Activated T-cell treated with anti-CD3 and anti-CD28 coated beads, Interleukin-2, amount 50 U/mL, for 1 hour (primary cell): ENCODE measurements around the gene CCDC126.
A peak's percentile ranks its signal among the peaks of the same experiment; 100 is the strongest.
"Not testable (repeated sequence)": the region's sequence is repeated elsewhere in the genome, so short reads cannot be mapped to it uniquely, and the experiment has no call there.

Experiments
- DNase-seq: peaks from one replicate; pipeline ENCODE4 v3.0.0-alpha.2; 2020

CCDC126 gene

DNA sequence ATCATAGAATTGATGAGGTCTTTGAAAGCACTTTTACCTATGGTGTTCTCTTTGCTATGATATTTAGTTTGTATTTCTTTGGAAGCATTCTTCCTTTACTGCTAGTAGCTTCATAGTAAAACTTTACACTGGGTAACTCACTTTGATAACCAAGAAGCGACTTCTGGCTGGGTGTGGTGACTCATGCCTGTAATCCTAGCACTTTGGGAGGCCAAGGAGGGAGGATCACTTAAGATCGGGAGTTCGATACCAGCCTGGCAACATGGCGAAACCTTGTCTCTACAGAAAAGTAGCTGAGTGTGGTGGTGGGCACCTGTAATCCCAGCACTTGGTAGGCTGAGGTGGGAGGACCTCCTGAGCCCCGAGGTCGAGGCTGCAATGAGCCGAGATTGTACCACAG is 36.2 kb downstream of the CCDC126 start:
- no peak for DNase-seq

DNA sequence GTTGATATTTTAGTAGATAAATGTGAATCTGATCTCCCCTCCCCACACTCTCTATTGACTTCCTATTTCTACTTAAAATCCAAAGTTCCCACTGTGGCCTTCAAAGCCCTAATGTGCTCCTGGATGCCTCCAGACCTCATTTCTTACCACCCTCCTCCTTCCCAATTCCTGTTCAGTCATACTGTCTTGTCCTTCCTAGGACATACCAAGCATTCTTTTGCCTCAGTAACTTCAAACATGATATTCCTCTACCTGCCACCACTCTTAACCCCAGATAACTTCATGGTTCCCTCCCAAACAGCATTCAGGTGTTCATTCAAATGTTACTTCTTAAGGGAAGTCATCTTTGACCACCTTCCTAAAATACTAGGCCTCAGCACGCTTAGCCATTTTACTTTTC is 48.6 kb downstream of the CCDC126 start:
- DNase-seq, result no peak

DNA sequence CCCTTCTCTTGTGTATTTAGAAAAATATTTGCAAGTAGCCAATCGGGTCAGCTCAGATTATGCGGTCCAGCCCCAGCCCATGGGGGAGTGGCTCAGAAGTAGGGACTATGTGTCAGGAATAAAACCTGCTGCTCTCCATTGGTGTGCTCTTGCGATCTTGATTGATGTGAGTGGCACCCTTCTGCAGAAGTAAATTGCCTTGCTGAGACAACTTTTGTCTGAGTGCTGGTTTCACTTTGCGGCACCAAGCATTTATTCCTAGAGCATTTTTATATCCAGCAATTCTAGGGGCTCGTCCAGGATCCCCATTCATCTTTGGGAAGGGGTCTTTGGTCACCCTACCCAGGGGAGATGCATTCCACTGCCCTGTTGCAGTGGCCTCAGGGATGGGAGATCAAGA is 56.8 kb downstream of the CCDC126 start:
- no peak for DNase-seq

DNA sequence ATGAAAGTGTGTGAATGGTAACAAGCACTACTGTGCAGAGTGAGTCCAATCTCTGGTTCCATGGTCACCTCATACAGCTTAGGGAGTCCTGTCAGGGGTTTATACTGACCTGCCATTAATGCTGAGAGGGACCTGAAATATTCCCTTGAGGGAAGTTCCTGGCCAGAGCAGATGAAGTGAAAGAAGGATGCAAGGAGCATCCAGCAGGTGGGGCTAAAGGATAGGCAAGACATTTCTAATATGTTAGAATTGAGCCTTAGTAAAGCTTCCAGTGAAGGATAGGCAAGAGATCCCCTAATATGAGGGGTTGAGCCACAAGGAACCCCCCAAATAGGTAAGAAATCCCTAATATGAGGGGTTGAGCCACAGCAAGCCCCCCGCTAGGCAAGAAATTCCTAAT is 57.3 kb downstream of the CCDC126 start:
- DNase-seq, result no peak

DNA sequence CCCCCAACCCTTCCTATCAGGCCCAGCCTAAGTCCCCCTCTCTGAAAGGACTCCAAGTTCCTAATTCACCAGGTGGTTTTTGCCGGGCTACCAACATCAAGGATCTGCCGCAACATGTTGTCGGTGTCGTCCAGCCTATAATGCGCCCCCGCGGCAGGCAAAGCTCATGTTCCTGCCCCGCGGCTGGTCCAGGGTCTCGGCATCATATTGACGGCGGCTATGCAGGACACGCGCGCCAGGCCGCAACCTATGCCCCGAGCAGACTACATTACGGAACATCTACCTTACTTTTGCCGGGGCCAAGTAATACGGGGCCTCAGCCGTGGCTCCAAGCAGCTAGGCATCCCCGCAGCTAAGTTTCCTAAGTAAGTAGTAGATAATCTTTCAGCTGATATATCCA is 58.3 kb downstream of the CCDC126 start:
- no peak for DNase-seq

DNA sequence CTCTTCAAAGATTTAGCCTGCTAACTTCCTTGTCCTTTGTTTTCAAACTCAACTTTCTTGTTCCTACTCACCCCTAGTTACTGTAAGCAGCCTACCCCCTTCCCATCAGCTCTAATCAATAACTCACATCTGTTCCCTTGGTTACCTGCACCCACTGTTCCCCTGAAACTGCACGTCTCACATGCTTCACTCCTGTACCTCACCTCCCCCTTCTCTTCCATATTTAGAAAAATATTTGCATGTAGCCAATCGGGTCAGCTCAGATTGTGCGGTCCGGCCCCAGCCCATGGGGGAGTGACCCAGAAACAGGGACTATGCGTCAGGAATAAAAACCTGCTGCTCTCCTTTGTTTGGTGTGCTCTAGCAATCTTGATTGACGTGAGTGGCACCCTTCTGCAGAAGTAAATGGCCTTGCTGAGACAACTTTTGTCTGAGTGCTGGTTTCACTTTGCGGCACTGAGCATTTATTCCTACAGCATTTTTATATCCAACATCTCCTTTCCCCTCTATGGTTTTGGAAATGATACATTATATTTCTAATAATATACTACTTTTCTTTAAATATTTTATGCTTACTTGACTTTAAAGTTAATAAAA is 61.7 kb downstream of the CCDC126 start:
- no peak for DNase-seq

DNA sequence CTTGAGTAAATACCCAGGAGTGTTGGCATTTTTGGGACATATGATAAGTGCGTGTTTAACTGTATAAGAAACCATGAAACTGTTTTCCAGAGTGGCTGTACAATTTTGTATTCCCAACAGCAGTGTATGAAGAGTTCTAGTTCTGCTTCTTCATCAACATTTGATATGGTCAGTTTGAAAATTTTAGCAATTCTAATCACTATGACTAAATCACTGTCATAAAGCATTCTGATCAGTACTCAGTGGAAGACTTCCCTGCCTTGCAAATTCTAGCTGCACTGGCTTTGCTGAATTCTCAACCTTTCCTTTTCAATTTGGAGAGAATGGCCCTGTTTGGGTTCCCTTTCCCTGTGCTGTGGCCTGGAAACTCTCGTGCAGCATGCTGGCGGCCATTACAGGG is 64.2 kb downstream of the CCDC126 start:
- DNase-seq, result no peak

DNA sequence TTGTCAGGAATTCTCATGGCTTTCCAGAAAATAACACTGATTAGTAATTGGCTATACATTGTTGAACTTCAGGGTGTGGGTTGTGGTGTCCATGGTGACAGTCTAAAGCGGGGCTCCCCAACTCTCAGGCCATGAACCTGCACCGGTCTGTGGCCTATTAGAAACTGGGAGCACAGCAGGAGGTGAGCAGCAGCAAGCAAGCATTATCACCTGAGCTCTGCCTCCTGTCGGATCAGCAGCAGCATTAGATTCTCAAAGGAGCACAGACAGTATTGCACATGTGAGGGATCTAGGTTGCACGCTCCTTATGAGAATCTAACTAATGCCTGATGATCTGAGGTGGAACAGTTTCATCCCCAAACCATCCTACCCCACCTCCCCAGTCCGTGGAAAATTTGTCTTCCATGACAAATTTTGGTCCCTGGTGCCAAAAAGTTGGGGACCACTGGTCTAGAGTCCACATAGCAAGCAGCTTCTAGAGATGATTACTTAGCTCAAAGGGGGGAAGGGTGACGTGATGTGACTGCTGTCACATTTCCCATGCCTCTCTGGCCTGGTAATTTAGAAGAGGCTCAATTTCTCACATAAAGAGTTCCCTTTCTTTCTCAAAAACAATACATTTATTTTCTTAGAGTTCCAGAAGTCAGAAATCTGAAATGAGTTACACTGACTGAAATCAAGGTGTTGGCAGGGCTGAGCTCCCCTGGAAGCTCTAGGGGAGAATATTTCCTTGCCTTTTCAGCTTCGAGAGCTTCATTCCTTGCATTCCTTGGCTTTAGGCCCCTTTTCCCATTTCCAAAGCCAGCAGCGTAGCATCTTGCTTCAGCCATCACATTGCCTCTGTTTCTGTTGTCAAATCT is 65.2 kb downstream of the CCDC126 start:
- DNase-seq, result no peak

DNA sequence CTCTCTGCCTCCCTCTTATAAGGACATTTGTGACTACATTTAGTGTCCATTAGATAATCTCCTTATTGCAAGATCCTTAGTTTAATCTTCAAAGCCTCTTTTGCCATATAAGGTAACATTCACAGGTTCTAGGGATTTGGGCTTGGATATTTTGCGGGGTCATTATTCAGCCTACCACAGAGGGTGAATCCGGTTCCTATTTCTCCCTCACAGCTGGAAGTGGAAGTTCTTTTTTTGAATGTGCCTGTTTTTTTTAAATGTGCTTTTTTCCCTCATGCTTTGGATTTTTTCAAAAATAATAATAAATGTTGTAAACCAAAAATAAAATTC is 65.8 kb downstream of the CCDC126 start:
- DNase-seq, result no peak

DNA sequence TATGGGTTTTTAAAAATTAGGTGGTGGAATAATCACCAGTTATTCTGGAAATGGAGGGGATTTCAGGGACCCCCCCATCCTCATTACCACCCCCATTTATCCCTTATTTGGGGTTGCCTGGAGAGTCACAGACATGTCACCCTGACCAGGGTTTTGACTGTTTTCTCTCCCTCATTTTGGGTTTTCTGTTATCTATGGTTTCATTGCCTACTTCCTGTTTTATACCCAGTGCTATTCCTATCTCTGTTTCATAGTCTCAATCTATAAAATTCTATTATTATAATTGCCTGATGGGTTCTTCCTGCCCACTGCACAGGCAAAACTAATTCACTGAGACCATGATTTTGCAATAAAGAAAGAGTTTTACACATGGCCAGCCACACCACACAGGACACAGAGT is 66.9 kb downstream of the CCDC126 start:
- DNase-seq, result no peak

DNA sequence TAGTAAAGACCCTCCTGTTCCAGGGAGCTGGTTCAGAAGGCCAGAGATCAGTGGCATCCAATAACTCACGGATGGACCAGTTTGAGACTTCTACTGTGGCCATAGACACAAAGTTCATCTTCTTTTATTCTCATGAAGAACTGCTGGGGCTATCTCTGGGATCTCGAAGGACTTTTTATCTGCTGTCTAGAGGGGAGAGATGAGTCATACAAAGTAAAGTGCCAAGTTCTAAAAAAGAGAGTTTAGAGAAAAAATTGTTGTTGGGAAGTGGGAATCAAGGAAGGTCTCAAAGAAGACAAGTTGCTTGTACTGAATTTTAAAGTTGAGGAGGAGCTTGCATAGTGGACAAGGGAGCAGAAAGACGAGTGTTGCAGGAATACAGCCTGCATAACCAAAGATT is 74.9 kb downstream of the CCDC126 start:
- DNase-seq, result no peak

DNA sequence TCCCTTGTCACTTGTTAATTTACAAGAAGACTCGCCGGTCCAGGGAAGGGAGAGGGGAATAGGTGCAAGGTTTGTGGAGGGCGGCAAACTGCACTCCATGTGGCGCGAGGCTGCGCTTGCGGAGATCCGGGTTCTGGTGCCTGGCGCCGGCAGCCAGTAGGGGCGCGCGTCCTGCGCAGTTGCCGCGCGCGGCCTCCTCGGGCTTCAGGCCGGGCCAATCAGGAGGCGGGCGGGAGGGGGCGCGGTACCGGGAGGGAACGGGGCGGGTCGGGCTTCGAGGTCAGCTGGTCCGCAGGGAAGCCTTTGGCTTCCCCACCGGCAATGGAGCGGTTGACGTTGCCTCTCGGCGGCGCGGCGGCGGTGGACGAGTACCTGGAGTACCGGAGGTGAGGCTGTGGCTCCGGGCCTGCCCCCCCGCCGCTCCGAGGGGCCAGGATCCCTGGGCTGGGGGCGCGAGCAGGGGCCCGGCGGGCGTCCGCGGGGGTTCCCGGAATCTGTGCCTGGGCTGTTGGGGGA is 82.8 kb downstream of the CCDC126 start, which contains the start of gene FAM221A:
FAM221A (plus strand) TSS at position 302 of the 516 bp plus-strand sequence; CDS start at position 322, 20 bp downstream.
- peak; percentile 82 for DNase-seq

DNA sequence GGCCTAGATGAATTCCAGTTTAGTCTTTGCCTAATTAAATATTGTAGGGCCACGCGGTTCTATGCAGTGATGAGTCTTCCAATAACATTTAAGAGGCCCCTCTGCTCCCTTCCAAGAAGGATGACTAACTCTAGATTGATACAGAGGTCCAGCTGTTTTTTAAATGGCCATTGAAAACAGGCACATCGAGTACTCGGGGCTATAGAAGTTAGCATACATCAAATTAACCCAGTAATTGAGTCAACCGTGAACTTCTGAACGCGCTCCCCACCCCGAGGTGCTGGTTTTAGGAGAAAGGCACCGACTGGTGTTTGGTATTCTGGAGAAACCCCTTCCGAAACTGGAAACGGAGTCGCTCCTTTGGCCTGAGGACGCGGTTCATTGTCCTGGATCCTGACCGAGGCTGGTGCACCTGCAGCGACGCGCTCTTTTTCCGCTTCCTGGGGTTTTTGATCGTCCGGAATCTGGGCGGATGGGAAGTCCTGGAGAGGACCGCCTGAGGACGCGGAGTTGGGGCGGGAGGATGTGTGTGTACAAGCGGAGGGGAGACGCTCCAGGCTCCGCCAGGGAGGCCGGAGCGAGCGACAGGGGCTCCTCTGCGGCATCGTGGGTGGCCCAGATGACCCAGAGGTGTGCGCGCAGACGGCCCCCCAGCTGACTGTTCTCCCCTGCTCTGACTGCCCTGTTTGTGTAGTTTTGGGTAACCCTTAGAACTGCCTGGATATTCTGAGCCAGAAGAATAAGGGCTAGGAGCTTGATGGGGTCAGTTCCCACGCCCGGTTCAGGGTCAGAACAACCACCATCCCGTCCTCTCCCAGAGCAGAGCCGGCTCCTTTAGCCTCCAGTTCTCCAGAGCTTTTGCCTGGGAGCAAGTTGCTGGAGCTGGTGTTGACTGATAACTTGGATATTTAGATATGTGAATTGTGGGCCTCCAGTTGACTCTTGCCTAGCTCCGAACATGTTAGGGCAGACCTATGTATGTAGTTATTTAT is 83.5 kb downstream of the CCDC126 start:
- peak; percentile 44 for DNase-seq

DNA sequence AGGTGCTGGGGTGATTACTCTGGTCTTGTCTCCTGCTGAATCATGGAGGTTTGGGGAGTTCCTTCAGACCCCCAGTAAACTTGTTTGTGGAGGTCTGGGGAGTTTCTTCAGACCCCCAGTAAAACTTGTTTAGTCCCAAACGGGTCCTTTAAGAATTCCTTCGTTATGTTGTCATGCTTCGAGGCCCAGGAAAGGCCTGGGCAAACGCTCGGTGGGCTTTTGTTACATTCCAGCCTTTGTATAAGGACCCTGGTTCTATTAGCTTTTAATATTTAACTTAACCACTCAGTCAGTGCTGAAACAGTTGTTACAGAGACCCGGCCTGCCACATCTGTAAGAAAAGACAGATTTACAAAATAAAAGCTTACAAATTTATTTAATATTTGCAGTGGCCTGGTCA is 86.9 kb downstream of the CCDC126 start:
- DNase-seq, result not testable (repeated sequence)

DNA sequence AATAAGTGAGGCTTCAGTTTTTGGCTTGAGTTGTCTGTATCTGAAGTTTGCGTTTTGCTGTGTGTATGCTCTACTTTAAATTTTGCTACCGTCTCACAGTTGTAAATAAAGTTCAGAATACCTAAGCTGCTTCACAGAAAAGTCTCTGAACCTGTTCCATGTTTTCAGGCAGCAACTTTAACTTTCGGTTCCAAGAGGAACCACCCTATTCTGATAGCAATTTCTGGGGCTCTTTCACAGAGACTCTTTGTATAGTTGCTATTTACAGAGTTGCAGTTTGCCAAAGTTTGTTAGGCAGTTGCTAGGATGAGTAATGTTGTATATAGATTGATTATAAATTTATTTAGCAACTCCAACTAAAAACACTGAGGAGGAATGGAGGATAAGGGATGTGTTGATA is 88.5 kb downstream of the CCDC126 start:
- DNase-seq, result no peak

DNA sequence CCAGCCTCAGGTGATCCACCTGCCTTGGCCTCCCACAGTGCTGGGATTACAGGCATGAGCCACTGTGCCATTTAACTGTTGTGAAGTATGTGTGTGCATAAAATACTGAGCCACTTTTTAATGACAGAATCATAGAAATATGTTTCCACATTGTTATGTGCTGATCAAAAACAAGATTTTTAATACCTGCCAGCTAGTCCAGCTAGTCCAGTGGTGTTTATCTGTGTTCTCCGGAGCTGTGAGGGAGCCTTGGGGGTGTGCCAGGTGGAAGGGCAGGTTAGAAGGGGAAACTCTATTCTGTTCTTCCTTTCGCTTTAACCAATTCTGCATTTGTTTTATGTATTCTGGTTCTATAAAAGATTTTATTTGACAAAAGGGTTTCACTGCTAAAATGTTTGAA is 89.8 kb downstream of the CCDC126 start:
- DNase-seq, result no peak

DNA sequence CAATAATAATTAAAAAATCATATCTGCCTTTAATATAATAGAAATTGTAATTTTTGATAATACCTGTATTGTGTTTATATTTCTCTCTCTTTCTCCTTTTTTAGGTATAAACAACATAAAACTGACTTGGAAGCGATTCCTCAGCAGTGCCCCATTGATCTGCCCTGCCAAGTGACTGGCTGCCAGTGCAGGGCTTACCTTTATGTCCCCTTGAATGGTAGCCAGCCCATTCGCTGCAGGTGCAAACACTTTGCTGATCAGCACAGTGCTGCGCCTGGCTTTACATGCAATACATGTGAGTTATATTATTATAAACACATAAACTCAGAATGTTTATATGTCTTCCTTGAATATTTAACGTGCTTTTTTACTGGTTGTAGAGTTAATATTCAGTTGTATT is 92.0 kb downstream of the CCDC126 start:
- no peak for DNase-seq

DNA sequence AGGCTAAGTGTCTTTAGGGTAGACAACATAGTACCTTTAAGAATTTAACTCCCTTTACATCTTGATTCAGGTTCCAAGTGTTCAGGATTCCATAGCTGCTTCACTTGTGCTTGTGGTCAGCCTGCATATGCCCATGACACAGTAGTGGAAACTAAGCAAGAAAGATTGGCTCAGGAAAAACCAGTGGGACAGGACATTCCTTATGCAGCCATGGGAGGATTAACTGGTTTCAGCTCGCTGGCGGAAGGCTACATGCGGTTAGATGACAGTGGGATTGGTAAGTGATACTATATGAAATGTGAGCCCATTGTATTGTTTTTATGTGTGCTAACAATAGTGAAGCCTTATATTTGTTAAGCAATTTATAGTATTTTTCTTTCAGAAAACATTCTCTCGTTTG is 94.1 kb downstream of the CCDC126 start:
- DNase-seq, result no peak

DNA sequence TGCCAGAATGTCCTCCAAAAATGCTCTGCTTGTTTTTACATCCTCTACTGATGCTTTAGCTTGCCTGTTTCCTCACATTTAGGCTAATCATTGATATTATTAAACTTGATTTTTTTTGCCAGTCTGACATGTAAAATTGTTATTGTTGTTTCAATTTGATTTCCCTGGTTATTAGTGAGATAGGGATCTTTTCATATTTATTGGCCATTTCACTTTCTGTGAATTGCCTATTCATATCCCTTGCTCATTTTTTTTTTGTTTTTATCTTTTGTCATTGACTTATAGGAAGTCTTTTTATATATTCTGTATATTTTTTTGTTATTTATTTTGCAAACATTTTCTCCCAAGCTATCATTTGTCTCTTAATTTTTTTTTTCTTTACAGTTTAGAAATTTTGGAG is 96.0 kb downstream of the CCDC126 start:
- DNase-seq, result no peak
